ENCODE measurements around the gene GLCE.

The GLCE gene

GRCh38 chr15:69181424-69181823 lies 21.0 kb downstream of the GLCE start:
- TF ChIP-seq CTCF (IDR thresholded peaks at IDR 0.05; ENCODE audit: low read depth, low read length, missing control alignments), result no peak
- DNase-seq (ENCODE audit: low read depth), result no peak

GRCh38 chr15:69185216-69185615 lies 24.8 kb downstream of the GLCE start:
- DNase-seq (ENCODE audit: low read depth), result no peak
- TF ChIP-seq CTCF (IDR thresholded peaks at IDR 0.05; ENCODE audit: low read depth, low read length, missing control alignments), result no peak
- H3K4me3 ChIP-seq (ENCODE audit: low read depth, low read length), result no peak overlapping the region

More at GRCh38 chr15:69181424-69181823, 21.0 kb downstream of the GLCE start:
- H3K4me3 ChIP-seq (ENCODE audit: low read depth, low read length), result no peak overlapping the region

- no peak for TF ChIP-seq CTCF (IDR thresholded peaks at IDR 0.05; ENCODE audit: low read depth, low read length, missing control alignments)
- no peak overlapping the region for H3K4me3 ChIP-seq (ENCODE audit: low read depth, low read length)
- DNase-seq (ENCODE audit: low read depth), result no peak
Observed at GRCh38 chr15:69185706-69186105, 25.3 kb downstream of the GLCE start.

- TF ChIP-seq CTCF (IDR thresholded peaks at IDR 0.05; ENCODE audit: low read depth, low read length, missing control alignments), result no peak
- no peak for DNase-seq (ENCODE audit: low read depth)
- no peak overlapping the region for H3K4me3 ChIP-seq (ENCODE audit: low read depth, low read length)
Observed at GRCh38 chr15:69189157-69189556, 28.7 kb downstream of the GLCE start.

GRCh38 chr15:69190091-69190490 lies 29.7 kb downstream of the GLCE start:
- TF ChIP-seq CTCF (IDR thresholded peaks at IDR 0.05; ENCODE audit: low read depth, low read length, missing control alignments), result no peak
- no peak overlapping the region for H3K4me3 ChIP-seq (ENCODE audit: low read depth, low read length)
- no peak for DNase-seq (ENCODE audit: low read depth)

- no peak for DNase-seq (ENCODE audit: low read depth)
- no peak for TF ChIP-seq CTCF (IDR thresholded peaks at IDR 0.05; ENCODE audit: low read depth, low read length, missing control alignments)
- no peak overlapping the region for H3K4me3 ChIP-seq (ENCODE audit: low read depth, low read length)
Observed at GRCh38 chr15:69190504-69190903, 30.1 kb downstream of the GLCE start.

GRCh38 chr15:69194025-69194827 lies 33.8 kb downstream of the GLCE start:
- TF ChIP-seq CTCF (IDR thresholded peaks at IDR 0.05; ENCODE audit: low read depth, low read length, missing control alignments), result no peak
- DNase-seq (ENCODE audit: low read depth), result no peak
- no peak overlapping the region for H3K4me3 ChIP-seq (ENCODE audit: low read depth, low read length)

Data from GM12864 (cell line).